ENCODE data around the gene SLC38A2.

GRCh38 chr12:46377678-46378077 is 5.1 kb upstream of the SLC38A2 start:
- TF ChIP-seq CTCF (IDR thresholded peaks at IDR 0.05; ENCODE audit: low read length) (no peak), EZH2phosphoT487 (IDR thresholded peaks at IDR 0.05; ENCODE audit: low read length) (no peak), EZH2 (optimal IDR thresholded peaks at IDR 0.05; ENCODE audit: low read depth, low read length) (no peak)
